HPDE6-E6E7 (cell line): Measurements from ENCODE around the gene GALNT18.

Experiments used
- DNase-seq: peaks from one replicate; pipeline ENCODE4 v3.0.0; 2011; ENCODE audit warnings: missing footprints; ENCODE audit errors: extremely low spot score

Gene GALNT18

DNA sequence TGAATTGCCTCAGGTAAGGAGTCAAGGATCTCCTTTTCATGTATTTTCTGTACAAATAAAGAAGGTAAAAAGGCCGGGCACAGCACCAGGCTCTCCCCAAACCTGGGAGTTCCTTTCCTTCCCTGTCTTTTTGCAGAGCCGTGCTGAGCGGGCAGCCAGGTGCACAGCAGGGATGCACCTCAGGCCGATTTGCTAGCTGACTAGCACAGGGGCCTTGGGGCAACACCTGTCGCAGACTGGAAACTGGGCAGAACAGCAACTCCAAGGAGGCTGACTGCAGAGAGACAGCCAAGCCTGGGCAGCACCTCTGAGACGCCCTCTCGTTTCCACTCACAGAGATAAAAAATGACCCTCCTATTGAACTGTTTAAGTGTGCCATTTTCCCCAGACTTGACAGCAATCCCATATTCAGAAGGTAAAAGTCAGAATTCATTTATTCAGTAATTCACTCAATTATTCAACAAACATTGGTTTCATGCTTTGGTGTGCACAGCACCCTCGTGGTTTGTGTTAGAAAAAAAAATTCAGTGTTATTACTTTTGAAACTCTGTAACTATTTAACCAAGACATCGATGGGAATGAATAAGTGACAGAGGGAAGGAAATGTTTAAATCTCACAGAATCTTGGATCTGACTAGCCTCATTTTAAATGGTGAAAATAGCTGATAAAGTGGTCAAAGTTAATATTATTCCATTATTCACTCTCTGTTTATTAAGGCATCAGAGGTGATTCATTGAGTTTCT is 120.9 kb downstream of the GALNT18 start:
- no peak for DNase-seq

GRCh38 chr11:11499300-11499699 is 122.5 kb downstream of the GALNT18 start:
- no peak for DNase-seq

- DNase-seq: no peak
These were observed 123.6 kb downstream of the GALNT18 start for GRCh38 chr11:11498195-11498594.

DNA sequence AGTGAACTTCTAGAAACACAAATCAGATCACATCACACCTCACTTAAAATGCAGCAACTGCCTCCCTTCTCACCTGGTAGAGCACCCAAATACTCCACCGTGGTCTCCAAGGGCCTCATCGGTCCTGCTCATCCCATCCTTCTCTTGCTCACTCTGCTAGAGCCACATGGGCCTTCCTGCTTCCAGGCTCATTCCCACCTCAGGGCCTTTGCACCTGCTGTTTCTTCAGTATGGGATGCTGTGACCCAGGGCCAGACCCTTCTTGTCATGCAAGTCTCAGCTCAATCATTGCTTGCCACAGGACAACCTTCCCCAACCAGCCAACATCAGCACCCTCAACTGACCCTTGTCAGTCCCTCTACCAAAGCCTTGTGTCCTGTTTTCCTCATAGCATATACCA is 124.9 kb downstream of the GALNT18 start:
- no peak for DNase-seq

DNA sequence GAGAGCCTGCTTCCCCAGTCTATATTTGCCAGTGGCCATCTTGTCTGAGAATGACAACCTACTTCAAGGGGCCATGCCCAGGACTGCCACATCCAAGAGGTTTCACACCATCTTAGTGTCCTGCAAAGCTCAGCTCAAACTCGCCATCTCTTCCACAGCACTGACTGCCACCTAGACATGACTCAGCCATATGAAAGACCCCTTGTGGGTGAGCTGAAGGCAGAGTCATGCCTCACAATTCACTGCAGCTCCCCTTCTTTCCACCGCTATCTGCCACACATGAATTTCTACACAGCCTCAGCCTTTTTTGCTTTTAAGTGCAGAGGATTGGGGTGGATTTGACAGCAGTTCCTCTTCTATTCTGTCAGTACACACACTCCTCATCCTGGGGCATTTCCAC is 127.5 kb downstream of the GALNT18 start:
- no peak for DNase-seq

- no peak for DNase-seq
These were observed 128.1 kb downstream of the GALNT18 start for GRCh38 chr11:11493698-11494097.

GRCh38 chr11:11491589-11491988 is 130.2 kb downstream of the GALNT18 start:
- no peak for DNase-seq

GRCh38 chr11:11491014-11491413 is 130.8 kb downstream of the GALNT18 start:
- DNase-seq: no peak

GRCh38 chr11:11486423-11486822 is 135.4 kb downstream of the GALNT18 start:
- no peak for DNase-seq

GRCh38 chr11:11486002-11486401 is 135.8 kb downstream of the GALNT18 start:
- DNase-seq: no peak

DNA sequence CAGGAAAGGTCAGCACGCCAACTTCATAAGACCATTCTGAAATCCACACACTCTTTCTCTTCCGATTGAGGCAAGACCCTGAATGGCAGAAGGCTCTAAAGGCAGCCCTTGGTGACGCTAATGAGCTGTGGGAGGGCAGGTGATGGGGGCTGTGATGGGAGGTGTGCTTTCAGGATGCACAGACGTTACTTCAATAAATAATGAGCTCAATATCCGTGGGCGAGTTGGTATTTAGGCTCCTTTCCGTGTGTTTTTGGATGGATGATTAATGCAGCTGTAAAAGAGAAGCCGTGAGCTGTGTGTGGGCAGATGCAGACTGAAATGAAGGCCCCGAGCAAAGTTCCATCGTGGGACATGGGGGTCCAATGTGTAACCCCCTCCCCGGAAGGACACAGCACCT is 138.2 kb downstream of the GALNT18 start:
- no peak for DNase-seq

- no peak for DNase-seq
These were observed 139.1 kb downstream of the GALNT18 start for GRCh38 chr11:11482730-11483129.

DNA sequence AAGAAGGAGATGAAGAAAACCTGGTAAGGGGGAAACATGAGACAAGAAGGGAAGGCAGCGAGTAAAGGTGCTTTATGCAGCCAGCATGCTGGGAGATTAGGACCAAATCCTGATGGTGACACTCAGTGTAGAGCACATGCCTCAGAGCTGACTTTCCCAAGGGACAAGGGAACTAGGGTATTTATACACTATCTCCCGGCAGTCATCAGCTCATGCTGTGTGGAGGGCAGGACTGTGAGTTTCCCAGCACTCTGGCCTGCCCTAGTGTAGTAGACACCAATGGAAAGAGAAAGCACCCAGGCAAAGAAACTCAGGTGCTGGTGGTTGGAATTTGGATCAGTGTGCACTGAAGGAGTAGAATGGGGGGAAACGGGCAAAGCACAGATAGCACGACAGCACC is 140.4 kb downstream of the GALNT18 start:
- DNase-seq: no peak

DNA sequence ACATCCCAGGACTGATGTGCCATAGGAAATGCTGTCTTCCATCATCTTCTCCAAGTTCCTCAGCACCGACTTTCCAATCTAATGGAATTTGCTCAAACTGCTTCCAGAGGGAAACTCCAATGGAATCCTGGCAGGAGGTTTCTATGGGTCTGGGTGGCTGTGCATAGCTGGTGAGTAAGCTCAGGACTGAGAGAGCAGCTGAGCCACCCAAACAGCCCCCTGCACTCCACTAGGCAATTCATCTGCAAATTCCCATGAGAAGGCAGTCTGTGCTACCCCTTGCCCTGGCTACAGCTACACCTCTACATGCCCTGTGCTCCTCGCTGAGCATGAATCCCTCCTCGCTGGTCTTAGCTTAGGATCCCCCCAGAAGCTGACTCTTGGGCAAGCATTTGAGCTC is 140.8 kb downstream of the GALNT18 start:
- no peak for DNase-seq

DNA sequence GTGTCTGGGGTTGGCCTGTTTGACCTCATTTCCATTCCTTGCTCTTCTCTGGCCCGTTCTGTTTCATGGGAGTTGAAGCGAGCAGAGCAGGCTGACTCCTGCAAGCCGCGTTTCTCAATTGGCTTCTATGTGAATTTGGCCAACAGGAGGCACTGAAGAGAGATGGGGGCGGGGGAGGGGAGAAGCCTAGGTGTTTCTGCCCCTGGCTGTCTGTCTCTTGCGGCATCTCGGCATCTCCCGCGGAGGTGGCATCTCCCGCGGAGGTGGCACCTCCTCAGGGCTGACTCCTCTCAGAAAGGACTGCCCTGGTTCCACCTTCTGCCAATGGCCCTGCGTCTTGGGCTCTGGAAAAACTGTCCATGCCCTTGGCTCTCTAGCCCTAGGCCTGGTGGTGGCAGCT is 143.1 kb downstream of the GALNT18 start:
- DNase-seq: no peak

DNA sequence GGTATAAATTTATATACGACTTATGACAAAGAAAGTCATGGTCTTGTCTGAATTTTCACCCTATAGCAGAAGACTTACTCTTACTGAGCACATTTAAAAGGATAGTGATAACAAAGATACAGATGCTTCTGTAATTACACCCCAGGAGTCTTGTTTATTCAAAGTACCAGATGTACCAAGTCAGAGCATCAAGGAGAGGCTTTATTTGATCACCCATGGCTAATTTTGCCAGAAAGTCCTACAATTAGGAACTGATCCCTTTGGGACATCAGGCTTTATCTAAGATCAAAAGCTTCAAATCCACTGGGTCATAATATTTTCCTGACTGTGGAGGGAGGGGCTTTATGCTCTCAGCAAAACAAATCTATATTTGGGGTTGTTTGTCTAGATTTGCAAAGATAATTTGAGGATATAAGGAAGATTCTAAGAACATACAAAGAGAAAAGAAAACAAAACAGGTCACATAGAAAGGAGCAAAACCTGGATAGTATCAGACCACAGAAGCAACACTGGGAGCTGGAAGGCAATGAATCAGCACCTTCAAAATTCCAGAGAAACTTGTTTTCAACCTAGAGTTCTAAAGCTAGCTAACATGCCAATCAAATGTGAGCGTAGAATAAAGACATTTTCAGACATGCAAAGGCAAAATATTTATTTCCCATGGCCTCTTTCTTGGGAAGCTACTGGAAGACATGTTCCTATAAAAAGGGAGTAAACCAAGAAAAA is 143.9 kb downstream of the GALNT18 start:
- DNase-seq: no peak

GRCh38 chr11:11476971-11477645 is 144.7 kb downstream of the GALNT18 start:
- no peak for DNase-seq

- DNase-seq: no peak
These were observed 145.3 kb downstream of the GALNT18 start for GRCh38 chr11:11476499-11476898.

DNA sequence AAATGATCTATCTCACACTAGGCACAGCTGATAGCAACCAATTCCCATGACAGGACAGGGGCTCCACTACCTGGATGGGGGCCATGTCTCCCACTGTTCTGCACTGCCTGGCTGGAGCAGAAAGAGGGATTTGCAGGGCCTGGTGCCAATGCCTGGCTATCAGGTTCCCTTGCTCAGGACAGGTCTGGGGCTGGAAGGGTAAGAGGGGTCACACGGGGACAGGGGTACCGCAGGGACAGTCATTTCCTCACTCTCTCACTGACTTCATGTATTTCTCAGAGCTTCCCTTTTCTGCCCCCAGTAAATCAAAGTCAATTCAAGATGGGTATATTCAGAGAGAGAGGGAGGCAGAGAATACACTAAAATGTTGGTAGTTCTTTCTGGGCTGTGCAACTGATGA is 149.7 kb downstream of the GALNT18 start:
- DNase-seq: no peak

DNA sequence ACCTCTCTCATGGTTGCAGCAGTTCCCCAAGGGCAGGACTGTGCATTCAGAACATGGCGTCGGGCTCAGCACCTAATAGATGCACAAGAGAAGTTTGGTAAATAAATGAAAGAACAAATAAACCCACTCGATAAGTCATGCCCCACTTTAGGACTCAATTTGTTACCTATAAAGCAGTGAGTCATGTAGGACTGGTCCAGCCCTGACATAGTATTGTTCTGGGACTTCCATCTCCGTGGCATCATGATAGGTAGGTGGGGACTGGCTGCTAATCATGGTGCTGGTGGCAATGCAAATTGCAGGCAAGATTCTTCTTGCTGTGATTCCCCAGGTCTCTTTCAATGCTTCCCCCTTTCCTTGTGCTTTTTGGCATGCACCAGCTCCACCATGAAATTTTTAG is 150.6 kb downstream of the GALNT18 start:
- no peak for DNase-seq

DNA sequence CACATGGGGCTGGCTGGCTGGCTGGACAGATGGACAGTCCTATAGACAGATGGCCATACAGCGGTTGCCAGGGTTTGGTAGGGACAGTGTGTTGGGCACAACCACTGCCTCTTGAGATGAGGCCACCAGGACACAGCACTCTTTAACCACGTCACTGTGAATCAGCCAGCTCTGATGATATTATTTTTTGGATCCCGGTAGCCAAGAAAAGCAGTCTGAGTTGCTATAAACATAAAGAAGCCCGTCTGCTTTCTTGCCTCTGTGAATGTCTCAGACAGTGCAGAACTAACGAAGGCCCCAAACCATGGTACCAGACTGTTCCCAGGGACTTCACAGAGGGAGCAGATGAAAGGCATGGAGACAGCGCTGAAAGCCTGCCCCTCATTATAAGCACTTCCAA is 152.9 kb downstream of the GALNT18 start:
- DNase-seq: no peak

DNA sequence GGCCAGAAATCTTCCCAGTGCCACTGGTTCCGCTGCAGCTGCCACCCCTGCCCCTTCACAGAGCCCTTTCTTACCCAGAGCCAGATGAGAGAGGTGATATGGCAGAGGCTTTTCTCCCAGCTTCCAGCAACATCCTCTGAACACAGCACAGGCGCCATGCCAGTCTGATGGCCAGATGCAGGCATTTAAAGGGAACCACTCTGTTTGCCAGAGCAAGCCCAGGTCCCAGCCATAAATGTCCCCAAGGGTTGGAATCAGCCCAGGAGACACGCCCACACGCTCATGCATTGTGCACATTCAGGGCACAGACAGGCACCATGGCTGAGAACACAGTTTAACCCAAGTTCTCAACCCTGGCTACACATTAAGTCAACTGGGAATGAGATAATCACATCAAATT is 154.5 kb downstream of the GALNT18 start:
- DNase-seq: no peak

DNA sequence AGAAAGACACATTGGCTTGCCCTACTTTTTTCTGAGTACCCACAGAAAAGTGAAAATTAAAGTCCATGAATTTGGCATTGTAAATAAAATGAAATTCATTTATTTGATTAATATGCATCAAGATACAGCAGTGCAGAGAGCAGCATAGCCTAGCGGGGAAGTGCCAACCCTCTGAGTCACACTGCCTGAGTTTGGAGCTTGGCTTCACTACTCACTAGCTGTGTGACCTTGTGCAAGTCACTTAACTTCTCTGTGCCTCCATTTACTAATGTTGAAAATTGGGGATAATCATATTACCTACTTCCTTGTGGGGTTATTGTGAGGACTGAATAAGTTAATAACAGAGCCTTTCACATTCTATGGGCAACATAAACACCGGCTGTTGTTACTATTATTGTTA is 157.2 kb downstream of the GALNT18 start:
- no peak for DNase-seq
